HG02938 (cell line): ENCODE data around the gene APBB2.
"Not testable (repeated sequence)": the region's sequence is repeated elsewhere in the genome, so short reads cannot be mapped to it uniquely, and the experiment has no call there.

Experiments
- ATAC-seq: cut with Tn5 transposase; IDR thresholded peaks from one replicate; pipeline ENCODE4 v1.9.1; 2021; ENCODE audit warnings: mild to moderate bottlenecking, moderate library complexity; ENCODE audit not compliant: unreplicated experiment

APBB2 gene

GRCh38 chr4:41069838-41070237, 144.5 kb downstream of the APBB2 start:
- ATAC-seq: no peak

- ATAC-seq: no peak
Observed at GRCh38 chr4:41069257-41069656, 145.1 kb downstream of the APBB2 start.

- no peak for ATAC-seq
Observed at GRCh38 chr4:41067369-41067768, 147.0 kb downstream of the APBB2 start.

GRCh38 chr4:41066049-41066448, 148.3 kb downstream of the APBB2 start:
- no peak for ATAC-seq

- no peak for ATAC-seq
Observed at GRCh38 chr4:41065434-41066006, 148.8 kb downstream of the APBB2 start.

GRCh38 chr4:41064953-41065352, 149.4 kb downstream of the APBB2 start:
- no peak for ATAC-seq

GRCh38 chr4:41061482-41062185, 152.7 kb downstream of the APBB2 start:
- no peak for ATAC-seq

GRCh38 chr4:41060352-41061334, 153.7 kb downstream of the APBB2 start:
- no peak for ATAC-seq

GRCh38 chr4:41059411-41059810, 154.9 kb downstream of the APBB2 start:
- not testable (repeated sequence) for ATAC-seq

GRCh38 chr4:41058426-41058825, 155.9 kb downstream of the APBB2 start:
- no peak for ATAC-seq

- no peak for ATAC-seq
Observed at GRCh38 chr4:41057467-41057866, 156.9 kb downstream of the APBB2 start.

GRCh38 chr4:41052287-41052686, 162.1 kb downstream of the APBB2 start:
- ATAC-seq: no peak

GRCh38 chr4:41050880-41051775, 163.2 kb downstream of the APBB2 start:
- ATAC-seq: no peak

GRCh38 chr4:41050116-41050515, 164.2 kb downstream of the APBB2 start:
- no peak for ATAC-seq

- ATAC-seq: not testable (repeated sequence)
Observed at GRCh38 chr4:41049176-41049575, 165.2 kb downstream of the APBB2 start.

- no peak for ATAC-seq
Observed at GRCh38 chr4:41044791-41045190, 169.6 kb downstream of the APBB2 start.

- ATAC-seq: no peak
Observed at GRCh38 chr4:41044165-41044564, 170.2 kb downstream of the APBB2 start.

- no peak for ATAC-seq
Observed at GRCh38 chr4:41043465-41043864, 170.9 kb downstream of the APBB2 start.

- ATAC-seq: no peak
Observed at GRCh38 chr4:41041551-41041950, 172.8 kb downstream of the APBB2 start.

- no peak for ATAC-seq
Observed at GRCh38 chr4:41039317-41039716, 175.0 kb downstream of the APBB2 start.

- ATAC-seq: no peak
Observed at GRCh38 chr4:41038304-41038703, 176.0 kb downstream of the APBB2 start.
